Activated naive CD4-positive, alpha-beta T cell treated with anti-CD3 and anti-CD28 coated beads, Interleukin-2, amount 10 ng/mL, durations not matched to agents 7 days and 5 days (primary cell): ENCODE data around the gene ATP1A2.

Source experiments
- CTCF ChIA-PET: fragments of 350-600 bp; sonication (Branson Sonifier 250); formaldehyde crosslinking; loops from one replicate; lab custom pipeline; 2021; ENCODE audit warnings: antibody characterized with exemption; lab: Charles Lee
- DNase-seq: peaks from one replicate; pipeline ENCODE4 v3.0.0-alpha.2; 2020
- H3K27ac Mint-ChIP-seq: one replicate; pipeline ENCODE4 v1.8.0; 2021; ENCODE audit warnings: mild to moderate bottlenecking, moderate library complexity, mixed read lengths
- H3K27me3 Mint-ChIP-seq: one replicate; pipeline ENCODE4 v1.8.0; 2021; ENCODE audit warnings: mild to moderate bottlenecking, mixed read lengths
- H3K36me3 Mint-ChIP-seq: one replicate; pipeline ENCODE4 v1.8.0; 2021; ENCODE audit warnings: mixed read lengths
- H3K4me1 Mint-ChIP-seq: one replicate; pipeline ENCODE4 v1.8.0; 2021; ENCODE audit warnings: mixed read lengths
- H3K4me3 Mint-ChIP-seq: one replicate; pipeline ENCODE4 v1.8.0; 2021; ENCODE audit warnings: mild to moderate bottlenecking, moderate library complexity, mixed read lengths
- H3K9me3 Mint-ChIP-seq: one replicate; pipeline ENCODE4 v1.8.0; 2021; ENCODE audit warnings: mixed read lengths

ATP1A2 gene

GRCh38 chr1:160115545-160116282, at the start of gene ATP1A2:
TSS of gene ATP1A2 (plus strand) at chr1:160115759. CDS start at chr1:160115862, 103 bp downstream.
- no peaks in the 10 kb centered on the region for H3K4me1 Mint-ChIP-seq
- CTCF ChIA-PET: no interaction called here
- no peak for DNase-seq
- H3K9me3 Mint-ChIP-seq: no peaks in the 10 kb centered on the region
- H3K27ac Mint-ChIP-seq: no peak within 1 kb of the TSS
- peaks cover 67% of the 10 kb centered on the region for H3K27me3 Mint-ChIP-seq
- H3K4me3 Mint-ChIP-seq: no peak within 1 kb of the TSS
- H3K36me3 Mint-ChIP-seq: no peaks in the 10 kb centered on the region

- Mint-ChIP-seq H3K9me3 (no peaks in the 10 kb centered on the region), H3K27me3 (peaks cover 85% of the 10 kb centered on the region), H3K4me3 (no peak overlapping the region), H3K36me3 (no peaks in the 10 kb centered on the region), H3K27ac (no peak overlapping the region), H3K4me1 (peaks cover 13% of the 10 kb centered on the region)
- DNase-seq: no peak
- CTCF ChIA-PET: interaction anchor here (1.0 to 3.6 kb wide), 4 partner anchors 9 to 21 kb away, joined by 3 to 25 read pairs (median 3); no protein-coding TSS in a partner anchor
Observed at GRCh38 chr1:160066829-160067745, 48.5 kb upstream of the ATP1A2 start.

- CTCF ChIA-PET: interaction anchor here (0.7 to 3.6 kb wide), 3 partner anchors 10 to 22 kb away, joined by 3 to 25 read pairs (median 8); no protein-coding TSS in a partner anchor
- H3K9me3 Mint-ChIP-seq: no peaks in the 10 kb centered on the region
- H3K27me3 Mint-ChIP-seq: peaks cover 82% of the 10 kb centered on the region
- DNase-seq: no peak
- H3K4me3 Mint-ChIP-seq: no peak overlapping the region
- no peaks in the 10 kb centered on the region for H3K36me3 Mint-ChIP-seq
- peaks cover 13% of the 10 kb centered on the region for H3K4me1 Mint-ChIP-seq
- no peak overlapping the region for H3K27ac Mint-ChIP-seq
Observed at GRCh38 chr1:160068225-160068624, 47.3 kb upstream of the ATP1A2 start.

GRCh38 chr1:160069460-160070231, 45.9 kb upstream of the ATP1A2 start, which contains the start of gene KCNJ10:
TSS of gene KCNJ10 (minus strand) at chr1:160070160. CDS start at chr1:160042532, 27,628 bp downstream.
- Mint-ChIP-seq H3K4me1 (peaks cover 13% of the 10 kb centered on the region), H3K4me3 (peak within 1 kb of the TSS; percentile 74), H3K9me3 (no peaks in the 10 kb centered on the region), H3K27ac (no peak within 1 kb of the TSS), H3K27me3 (peaks cover 84% of the 10 kb centered on the region), H3K36me3 (no peaks in the 10 kb centered on the region)
- no peak for DNase-seq
- CTCF ChIA-PET: interaction anchor here (0.7 to 3.6 kb wide), 4 partner anchors 9 to 23 kb away, joined by 3 to 25 read pairs (median 6); no protein-coding TSS in a partner anchor

DNA sequence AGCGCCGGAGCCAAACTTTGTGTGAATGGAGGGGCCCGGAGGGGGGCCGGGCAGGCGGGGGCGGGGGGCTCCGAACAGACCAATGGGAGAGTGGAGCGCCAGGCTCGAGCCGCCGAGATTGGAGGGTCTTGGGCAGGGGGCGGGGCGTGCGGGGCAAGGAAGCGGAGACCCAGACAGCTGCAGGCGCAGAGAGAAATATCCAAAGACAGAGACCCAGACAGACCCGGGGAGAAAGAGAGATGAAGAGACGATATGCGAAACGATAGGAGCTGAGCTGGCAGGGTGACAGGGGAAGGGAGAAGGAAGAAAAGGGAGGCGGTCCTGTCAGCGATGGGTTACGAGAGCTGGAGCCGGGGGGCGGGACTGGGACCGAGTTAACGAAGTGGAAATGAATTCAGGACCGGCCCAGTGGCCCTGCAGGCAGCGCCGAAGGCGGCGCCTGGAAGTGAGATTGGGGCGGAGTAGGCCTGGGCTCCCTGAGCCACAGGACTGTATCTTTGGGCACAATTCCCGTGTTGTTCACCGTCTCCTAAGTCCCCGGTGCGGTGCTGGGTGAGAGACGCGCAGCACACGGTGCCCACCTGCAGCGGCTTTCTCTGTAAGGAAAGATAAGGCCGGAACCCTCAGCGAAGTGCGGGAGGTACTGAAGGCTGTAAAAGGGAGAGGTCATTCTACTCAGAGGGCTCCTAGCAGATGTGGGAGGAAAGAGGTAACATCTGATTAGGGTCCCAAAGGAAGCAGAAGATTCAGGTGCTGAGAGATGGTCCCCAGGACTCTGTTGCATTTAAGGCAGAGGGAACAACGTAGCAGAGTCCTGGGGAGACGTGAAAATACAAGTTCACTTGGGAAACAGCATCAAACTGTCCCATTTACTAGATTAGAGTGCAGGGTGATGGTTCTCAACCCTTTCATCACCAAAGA, 45.1 kb upstream of the ATP1A2 start:
- H3K27ac Mint-ChIP-seq: no peak overlapping the region
- CTCF ChIA-PET: interaction anchor here (0.6 to 2.5 kb wide), 6 partner anchors 8 to 44 kb away, joined by 3 to 13 read pairs (median 5); partner anchors contain the start of gene KCNJ9
- DNase-seq: peak; percentile 76
- peaks cover 13% of the 10 kb centered on the region for H3K4me1 Mint-ChIP-seq
- no peaks in the 10 kb centered on the region for H3K36me3 Mint-ChIP-seq
- no peaks in the 10 kb centered on the region for H3K9me3 Mint-ChIP-seq
- H3K4me3 Mint-ChIP-seq: peak overlapping the region; percentile 74
- peaks cover 85% of the 10 kb centered on the region for H3K27me3 Mint-ChIP-seq

DNA sequence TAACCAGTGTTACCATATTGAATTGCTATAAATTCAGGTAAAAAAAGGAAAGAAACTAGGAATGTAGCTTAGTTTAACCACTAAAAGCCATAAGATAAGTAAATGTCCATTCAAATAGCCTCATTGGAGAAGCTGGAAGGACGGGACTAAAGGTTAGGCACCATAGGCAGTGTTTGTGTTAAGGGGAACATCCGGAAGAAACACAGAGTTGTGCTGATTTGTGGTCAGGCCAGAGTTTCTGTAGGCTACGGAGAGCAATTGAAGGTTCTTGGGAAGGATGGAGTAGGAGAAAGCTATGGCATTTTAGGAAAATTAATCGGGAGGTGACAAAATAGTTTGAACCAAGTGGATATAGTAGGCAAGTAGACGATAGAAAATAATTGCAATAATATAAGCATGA, 44.3 kb upstream of the ATP1A2 start:
- Mint-ChIP-seq H3K4me1 (peaks cover 13% of the 10 kb centered on the region), H3K4me3 (no peak overlapping the region), H3K27me3 (peaks cover 83% of the 10 kb centered on the region), H3K9me3 (no peaks in the 10 kb centered on the region), H3K36me3 (no peaks in the 10 kb centered on the region), H3K27ac (no peak overlapping the region)
- DNase-seq: no peak
- CTCF ChIA-PET: interaction anchor here (1.2 to 2.3 kb wide), 5 partner anchors 7 to 25 kb away, joined by 4 to 13 read pairs (median 6); partner anchors contain the start of gene KCNJ9

DNA sequence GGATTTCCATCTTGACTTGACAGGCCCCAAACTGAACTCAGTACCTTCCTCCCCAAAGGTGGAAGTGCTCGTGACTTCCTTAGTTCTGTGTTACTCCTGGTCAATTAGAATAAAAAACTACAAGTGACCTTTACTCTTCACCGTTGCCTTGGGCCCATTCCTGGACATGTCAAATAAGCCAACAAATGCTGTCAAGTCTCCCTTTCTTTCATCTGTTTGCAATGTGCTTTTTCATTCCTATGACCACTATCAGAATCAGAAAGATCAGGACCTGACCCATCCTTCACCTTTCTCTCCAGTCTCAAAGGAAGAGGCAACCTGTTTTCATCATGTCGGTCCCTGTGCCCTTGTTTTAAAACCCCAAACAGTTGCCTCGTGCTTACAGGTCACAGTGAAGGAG, 40.7 kb upstream of the ATP1A2 start:
- H3K4me3 Mint-ChIP-seq: no peak overlapping the region
- CTCF ChIA-PET: interaction anchor here (0.9 to 1.1 kb wide), 2 partner anchors 9 to 26 kb away, joined by 3 read pairs; no protein-coding TSS in a partner anchor
- H3K27me3 Mint-ChIP-seq: peaks cover 66% of the 10 kb centered on the region
- H3K27ac Mint-ChIP-seq: no peak overlapping the region
- DNase-seq: no peak
- H3K9me3 Mint-ChIP-seq: no peaks in the 10 kb centered on the region
- H3K4me1 Mint-ChIP-seq: peaks cover 9% of the 10 kb centered on the region
- H3K36me3 Mint-ChIP-seq: no peaks in the 10 kb centered on the region

DNA sequence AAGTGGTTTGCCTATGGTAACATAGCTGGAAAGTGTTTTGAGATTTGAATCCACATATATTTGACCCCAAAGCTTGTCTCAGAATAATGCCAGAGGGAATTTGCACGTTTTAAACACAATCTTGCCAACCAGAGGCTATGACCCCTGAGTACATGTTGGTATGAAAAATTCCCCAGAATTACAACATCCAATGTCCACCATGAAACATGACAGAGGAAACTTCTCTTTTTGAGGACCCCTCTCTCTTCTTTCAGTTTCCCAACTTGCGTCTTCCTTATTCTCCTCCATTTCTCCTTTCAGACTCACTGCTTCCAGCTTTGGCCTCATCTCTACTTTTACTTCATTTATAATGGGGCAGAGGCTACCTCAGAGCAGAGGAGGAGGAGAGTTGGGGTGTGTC, 39.7 kb upstream of the ATP1A2 start:
- Mint-ChIP-seq H3K9me3 (no peaks in the 10 kb centered on the region), H3K27me3 (peaks cover 66% of the 10 kb centered on the region), H3K4me3 (no peak overlapping the region), H3K4me1 (peaks cover 2% of the 10 kb centered on the region), H3K36me3 (no peaks in the 10 kb centered on the region), H3K27ac (no peak overlapping the region)
- no peak for DNase-seq
- CTCF ChIA-PET: interaction anchor here (1.2 to 13.8 kb wide), 3 partner anchors 10 to 29 kb away, joined by 3 to 210 read pairs (median 11); no protein-coding TSS in a partner anchor

DNA sequence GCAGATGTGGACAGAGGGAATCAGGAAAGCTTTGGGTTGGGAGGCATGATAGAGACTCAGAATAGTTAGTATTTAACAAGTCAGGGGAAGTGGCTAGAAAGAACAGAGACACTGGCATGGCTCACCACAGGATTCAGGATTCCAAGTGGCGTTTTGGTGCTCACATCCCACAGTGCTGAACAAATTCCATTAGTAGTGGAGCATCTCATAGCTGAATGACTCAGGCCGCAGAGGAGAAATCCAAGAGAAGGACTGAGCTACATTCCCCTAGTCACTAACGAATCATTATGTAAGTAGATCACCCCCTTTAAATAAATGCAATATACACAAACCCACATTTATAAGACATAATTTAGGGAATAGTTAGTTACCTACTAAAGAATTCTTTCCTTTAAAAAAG, 39.3 kb upstream of the ATP1A2 start:
- H3K36me3 Mint-ChIP-seq: no peaks in the 10 kb centered on the region
- H3K27me3 Mint-ChIP-seq: peaks cover 68% of the 10 kb centered on the region
- CTCF ChIA-PET: interaction anchor here (1.2 to 13.8 kb wide), 4 partner anchors 9 to 30 kb away, joined by 3 to 210 read pairs (median 18); no protein-coding TSS in a partner anchor

DNA sequence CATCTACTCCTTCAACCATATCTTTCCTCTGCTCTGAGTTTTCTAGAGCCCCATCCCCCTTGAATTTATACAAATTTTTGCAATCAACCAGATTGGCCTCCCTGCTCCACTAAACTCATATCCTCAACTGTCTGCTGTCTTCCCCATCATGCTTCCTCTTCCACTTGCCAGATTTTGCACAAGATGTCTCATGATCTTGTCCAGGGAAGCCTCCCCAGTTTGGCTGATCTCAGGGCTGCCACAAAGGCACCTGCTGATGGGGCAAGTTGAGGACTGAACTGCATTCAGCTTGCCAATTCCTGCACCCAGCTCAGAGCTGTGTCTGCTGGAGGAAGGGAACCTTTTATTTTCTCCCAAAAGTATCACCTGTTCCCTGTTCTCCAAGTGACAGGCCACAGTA, 38.1 kb upstream of the ATP1A2 start:
- no peaks in the 10 kb centered on the region for H3K4me1 Mint-ChIP-seq
- CTCF ChIA-PET: interaction anchor here (0.7 to 13.8 kb wide), 14 partner anchors 8 to 291 kb away, joined by 3 to 210 read pairs (median 11); no protein-coding TSS in a partner anchor
- H3K27ac Mint-ChIP-seq: no peak overlapping the region
- no peak overlapping the region for H3K4me3 Mint-ChIP-seq
- DNase-seq: no peak
- no peaks in the 10 kb centered on the region for H3K9me3 Mint-ChIP-seq
- no peaks in the 10 kb centered on the region for H3K36me3 Mint-ChIP-seq
- H3K27me3 Mint-ChIP-seq: peaks cover 69% of the 10 kb centered on the region

More for the DNA sequence above, 39.3 kb upstream of the ATP1A2 start:
- no peak for DNase-seq
- peaks cover 2% of the 10 kb centered on the region for H3K4me1 Mint-ChIP-seq
- no peak overlapping the region for H3K27ac Mint-ChIP-seq
- H3K4me3 Mint-ChIP-seq: no peak overlapping the region
- no peaks in the 10 kb centered on the region for H3K9me3 Mint-ChIP-seq

- Mint-ChIP-seq H3K36me3 (no peaks in the 10 kb centered on the region), H3K27me3 (peaks cover 72% of the 10 kb centered on the region)
- peak; percentile 78 for DNase-seq
Observed at GRCh38 chr1:160078512-160079195, 36.9 kb upstream of the ATP1A2 start.

DNA sequence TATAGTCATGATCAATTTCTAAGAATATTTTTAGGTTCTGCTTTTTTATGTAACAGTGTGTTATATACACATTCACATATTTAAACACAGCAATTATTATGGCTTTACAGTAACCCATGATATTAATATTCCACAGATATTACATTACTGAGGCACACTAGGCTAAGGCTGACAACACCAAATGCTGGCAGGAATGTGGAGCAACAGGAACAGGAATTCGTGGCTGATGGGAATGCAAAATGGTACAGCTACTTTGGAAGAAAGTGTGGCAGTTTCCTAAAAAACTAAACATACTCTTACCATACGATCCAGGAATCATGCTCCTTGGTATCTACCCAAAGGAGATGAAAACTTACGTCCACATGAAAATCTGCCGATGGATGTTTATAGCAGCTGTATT, 36.1 kb upstream of the ATP1A2 start:
- DNase-seq: no peak
- Mint-ChIP-seq H3K9me3 (no peaks in the 10 kb centered on the region), H3K27me3 (peaks cover 75% of the 10 kb centered on the region), H3K4me1 (peaks cover 4% of the 10 kb centered on the region), H3K27ac (no peak overlapping the region), H3K4me3 (no peak overlapping the region), H3K36me3 (no peaks in the 10 kb centered on the region)
- CTCF ChIA-PET: interaction anchor here (0.6 to 13.8 kb wide), 32 partner anchors 9 to 298 kb away, joined by 3 to 210 read pairs (median 7); partner anchors contain the start of genes IGSF8, KCNJ10 and PIGM

More at GRCh38 chr1:160078512-160079195, 36.9 kb upstream of the ATP1A2 start:
- CTCF ChIA-PET: interaction anchor here (0.6 to 13.8 kb wide), 40 partner anchors 8 to 303 kb away, joined by 3 to 210 read pairs (median 5); partner anchors contain the start of genes IGSF8, KCNJ10 and PIGM
- Mint-ChIP-seq H3K4me1 (no peaks in the 10 kb centered on the region), H3K27ac (no peak overlapping the region), H3K4me3 (no peak overlapping the region), H3K9me3 (no peaks in the 10 kb centered on the region)
